HG03432 (cell line): ENCODE measurements around the gene RAC2.

ENCODE experiments used
- ATAC-seq: cut with Tn5 transposase; IDR thresholded peaks from one replicate; pipeline ENCODE4 v1.9.1; 2021; ENCODE audit warnings: mild to moderate bottlenecking, moderate library complexity; ENCODE audit not compliant: unreplicated experiment

Gene RAC2

DNA sequence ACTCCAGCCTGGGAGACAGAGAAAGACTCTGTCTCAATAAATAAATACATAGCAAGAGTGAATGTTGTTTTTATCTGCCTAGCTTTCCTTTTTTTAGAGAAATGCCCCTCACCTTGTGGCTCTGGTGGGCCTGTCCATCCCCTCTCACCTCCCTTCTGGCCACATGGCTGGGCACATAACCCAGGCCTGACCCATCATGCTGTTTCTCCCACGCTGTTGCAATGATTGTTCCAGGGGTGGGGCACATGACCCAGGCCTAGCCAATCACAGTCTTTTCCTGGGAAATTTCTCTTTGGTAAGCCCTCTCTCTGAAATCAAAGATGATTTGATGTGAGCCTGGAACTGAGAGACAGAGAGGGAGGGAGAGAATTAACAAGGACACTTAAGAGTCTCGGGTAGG is 32.7 kb upstream of the RAC2 start:
- no peak for ATAC-seq

DNA sequence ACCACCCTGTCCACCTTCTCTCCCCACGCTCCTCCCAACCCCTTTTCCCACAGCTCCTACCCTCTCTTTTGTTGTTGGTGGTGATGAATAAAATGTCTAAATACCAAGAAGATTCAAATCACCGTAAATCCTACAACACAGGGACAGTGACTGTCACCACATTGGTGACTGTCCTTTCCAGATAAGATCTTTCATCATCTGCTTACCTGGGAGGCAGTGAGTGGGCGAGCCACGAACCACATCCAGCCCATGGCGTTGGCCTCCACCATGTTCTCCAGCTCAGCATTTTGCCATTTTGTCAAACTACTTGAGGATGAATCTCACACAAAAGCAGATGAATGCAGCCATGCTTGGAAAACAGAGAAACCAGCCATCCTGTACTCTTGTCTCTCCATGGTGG is 31.6 kb upstream of the RAC2 start:
- ATAC-seq, result no peak

DNA sequence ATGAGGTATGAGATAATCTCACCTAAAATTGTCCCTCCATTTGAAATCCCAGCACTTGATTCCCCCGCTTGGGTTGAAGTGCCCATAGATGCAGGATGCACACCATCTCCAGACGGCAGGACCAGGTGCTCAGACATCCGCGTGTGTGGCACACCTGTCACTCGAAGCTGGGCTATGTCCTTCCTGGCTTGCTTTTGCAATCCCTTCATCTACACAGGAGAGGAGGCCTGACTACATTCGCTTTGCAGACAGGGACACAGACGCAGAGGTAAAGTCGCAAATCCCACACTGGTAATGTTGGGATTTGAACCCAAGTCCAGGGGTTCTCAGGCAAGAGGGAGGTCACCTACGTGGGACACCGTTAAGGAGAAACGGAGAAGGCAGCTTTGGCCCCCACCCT is 31.1 kb upstream of the RAC2 start:
- ATAC-seq, result no peak

DNA sequence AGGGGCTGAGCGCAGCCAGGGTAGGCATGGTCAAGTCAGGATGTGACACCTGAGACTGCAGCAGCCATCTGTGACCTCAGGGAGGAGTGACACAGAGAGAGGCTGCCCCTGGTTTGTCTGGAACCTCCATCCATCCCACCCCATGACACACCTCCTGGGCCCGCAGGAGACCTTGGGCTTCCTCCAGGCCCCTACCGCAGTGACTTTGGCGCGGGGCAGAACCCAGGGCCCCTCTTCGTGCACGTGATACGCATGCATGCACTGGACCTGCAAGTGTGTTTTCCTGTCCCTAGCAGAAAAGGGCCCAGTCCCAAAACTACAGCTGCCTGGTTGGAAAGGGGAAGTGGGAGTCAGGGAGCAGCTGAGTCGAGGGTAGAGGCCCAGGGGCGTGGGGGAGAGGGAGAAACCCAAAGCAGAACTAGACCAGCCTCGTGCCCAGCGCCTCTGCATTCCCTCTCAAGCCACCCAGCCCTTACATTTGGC is 30.4 kb upstream of the RAC2 start:
- no peak for ATAC-seq

DNA sequence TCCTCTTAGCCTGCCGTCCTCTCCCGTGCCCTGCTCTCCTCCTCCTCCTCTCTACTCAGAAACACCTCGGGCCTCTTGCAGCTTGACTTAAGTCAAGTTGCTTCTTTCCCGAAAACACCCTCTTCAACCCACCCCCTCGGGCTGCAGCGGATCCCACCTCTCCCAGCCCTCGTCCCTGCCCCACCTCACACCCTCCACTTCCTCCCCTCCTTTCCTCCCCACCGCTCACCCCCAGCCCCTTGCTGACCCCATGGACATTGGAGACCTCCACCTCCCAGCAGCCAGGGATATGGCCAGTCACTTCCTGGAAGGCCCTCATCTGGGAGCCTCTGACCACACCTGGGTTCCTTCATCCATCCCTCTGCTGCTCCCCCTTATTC is 29.8 kb upstream of the RAC2 start:
- no peak for ATAC-seq

DNA sequence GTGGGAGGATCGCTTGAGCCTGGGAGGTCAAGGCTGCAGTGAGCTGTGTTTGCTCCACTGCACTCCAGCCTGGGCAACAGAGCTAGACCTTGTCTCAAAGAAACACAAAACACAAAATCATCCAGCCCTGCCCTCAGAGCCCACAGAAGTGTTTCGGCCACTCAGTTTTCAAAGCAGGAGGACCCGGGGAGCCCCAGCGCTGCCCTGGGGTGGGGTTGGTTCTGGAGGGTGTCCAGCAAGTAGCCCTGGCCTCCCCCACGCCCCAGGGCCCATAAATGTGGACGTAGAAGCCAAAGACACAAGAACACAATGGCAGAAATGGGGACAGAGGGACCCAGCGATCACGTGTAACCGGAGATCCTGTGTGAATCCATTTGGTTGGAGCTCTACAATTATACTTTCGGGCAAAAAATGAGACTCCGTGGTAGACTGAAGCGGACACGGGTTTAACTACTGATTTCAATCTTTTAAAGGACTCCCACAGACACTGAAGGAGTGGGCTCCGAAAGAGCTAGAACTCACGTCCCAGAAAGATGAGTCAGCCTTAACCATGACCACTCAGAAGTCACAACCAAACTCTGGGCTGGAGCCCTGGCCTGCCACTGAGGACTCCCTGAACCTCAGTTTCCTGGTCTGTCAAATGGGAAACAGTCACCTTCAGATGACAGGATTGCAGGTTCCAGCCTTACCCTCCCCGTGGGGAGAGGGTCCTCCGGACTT is 29.2 kb upstream of the RAC2 start:
- ATAC-seq, result no peak

DNA sequence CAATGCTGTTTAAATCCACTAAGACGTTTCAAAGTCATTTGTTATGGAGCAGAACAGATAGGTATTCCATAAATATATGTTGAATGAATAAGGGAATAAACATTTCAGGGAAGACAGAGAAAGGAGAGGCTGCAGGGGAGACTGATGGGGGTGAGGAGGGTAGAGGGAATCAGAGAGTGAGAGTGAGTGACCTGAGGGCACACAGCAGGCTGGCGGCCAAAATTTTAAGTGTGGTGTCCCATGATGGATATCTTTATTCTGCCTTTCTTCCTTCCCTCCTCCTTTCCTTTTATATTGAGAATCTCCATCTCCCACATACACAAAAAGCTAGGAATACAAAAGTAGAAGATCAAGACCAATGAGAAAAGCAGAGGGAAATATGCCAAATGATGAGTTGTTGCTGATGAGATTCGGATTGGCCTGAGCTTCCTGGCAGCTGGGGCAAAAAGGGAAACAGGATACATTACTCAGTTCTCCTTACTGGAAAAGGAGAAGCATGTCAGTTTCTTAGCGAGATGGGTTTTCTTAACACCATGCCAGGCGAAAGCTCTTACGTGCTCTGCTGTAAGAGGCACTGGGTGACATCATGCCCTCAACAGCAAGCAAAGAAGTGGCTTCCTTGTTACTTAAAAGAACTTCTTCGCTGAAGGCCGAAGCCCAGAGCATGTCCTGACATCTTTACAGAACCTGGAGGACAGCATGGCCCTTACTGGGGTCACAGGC is 27.0 kb upstream of the RAC2 start:
- ATAC-seq, result no peak

DNA sequence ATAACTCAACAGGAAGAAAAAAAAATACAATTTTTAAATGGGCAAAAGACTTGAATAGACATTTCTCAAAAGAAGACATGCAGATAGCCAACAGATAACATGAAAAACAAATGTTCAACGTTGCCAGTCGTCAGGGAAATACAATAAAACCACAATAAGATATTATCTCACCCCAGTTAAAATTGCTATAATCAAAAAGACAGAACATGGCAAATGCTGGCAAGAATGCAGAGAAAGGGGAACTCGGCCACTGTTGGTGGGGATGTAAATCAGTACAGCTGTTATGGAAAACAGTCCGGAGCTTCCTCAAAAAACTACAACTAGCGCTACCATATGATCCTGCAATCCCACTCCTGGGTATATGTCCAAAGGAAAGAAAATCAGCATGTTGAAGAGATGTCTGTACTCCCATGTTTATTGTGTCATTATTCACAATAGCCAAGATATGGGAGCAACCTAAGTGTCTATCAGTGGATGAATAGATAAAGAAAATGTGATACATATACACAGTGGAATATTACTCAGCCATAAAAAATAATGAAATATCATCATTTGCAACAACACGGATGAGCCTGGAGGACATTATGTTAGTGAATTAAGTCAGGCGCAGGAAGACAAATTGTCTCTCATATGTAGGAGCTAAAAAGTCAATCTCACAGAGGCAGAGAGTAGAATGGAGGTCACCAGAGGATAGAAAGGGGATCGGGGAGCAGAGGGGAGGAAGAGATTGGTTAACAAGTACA is 26.0 kb upstream of the RAC2 start:
- no peak for ATAC-seq

DNA sequence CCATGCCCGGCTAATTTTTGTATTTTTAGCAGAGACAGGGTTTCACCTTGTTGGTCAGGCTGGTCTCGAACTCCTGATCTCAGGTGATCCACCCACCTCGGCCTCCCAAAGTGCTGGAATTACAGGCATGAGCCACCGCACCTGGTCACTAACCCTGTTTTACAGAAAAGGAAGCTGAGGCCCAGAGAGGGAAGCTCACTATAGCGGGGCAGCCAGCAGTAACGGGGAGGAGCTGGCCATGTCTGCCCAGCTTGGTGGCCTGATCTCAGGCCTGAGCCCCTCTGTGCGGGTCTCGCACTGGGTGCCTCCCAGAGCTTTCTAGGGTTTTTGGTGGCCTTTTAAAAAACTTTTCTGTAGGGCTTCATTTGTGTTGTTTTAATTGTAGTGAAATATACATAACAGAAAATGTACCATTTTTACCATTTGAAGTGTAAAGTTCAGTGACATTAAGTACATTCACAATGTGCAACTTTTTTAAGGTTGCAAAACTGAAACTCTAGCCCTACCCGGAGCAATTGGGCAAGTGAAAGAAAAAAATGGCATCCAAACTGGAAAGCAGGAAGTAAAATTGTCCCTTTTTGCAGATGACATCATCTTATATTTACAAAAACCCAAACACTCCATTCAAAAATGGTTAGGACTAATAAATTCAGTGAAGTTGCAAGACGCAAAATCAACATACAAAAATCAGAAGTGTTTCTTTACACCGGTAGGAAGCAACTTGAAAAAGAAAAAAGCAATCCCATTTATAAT is 23.8 kb upstream of the RAC2 start:
- ATAC-seq, result no peak

DNA sequence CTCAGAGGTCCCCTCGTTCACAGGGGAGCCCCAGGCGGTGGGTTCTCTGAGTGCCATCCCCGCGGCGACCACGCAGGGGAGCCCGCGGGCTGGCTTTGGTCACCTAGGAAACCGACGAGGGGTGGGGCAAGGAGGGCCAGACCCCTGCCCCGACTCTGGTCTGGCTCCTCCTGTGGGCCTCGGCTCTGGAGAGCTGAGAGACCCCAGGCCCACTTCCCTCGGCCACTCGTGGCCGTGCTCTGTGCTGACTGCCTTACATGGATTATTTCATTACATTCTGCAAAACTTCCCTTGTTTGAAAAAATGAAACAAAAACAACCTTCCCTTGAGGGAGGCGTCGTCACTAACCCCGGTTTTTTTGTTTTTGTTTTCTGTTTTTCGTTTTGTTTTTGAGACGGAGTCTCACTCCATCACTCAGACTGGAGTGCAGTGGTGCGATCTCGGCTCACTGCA is 23.1 kb upstream of the RAC2 start:
- peak; percentile 69 for ATAC-seq

DNA sequence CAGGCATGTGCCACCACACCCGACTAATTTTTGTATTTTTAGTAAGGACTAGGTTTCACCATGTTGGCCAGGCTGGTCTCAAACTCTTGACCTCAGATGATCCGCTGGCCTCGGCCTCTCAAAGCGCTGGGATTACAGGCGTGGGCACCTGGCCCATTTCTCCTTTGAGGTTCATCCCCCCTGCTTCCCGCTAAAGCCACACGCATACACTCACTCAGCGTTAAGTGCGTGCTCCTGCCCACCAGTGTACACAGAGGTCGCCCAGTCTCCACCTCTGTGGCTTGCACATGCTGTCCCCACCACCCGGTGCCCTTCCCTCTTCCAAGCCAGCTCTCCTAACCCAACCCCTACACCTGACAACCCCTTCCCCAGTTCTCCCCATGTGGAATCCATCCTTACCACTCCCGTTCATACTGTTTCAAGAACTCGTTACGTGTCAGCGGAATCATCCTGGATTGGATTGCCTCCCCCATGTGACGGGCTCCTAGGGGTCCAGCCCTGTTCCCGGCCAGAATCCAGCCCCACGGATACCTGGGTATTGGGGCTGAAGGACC is 22.6 kb upstream of the RAC2 start:
- ATAC-seq, result no peak

DNA sequence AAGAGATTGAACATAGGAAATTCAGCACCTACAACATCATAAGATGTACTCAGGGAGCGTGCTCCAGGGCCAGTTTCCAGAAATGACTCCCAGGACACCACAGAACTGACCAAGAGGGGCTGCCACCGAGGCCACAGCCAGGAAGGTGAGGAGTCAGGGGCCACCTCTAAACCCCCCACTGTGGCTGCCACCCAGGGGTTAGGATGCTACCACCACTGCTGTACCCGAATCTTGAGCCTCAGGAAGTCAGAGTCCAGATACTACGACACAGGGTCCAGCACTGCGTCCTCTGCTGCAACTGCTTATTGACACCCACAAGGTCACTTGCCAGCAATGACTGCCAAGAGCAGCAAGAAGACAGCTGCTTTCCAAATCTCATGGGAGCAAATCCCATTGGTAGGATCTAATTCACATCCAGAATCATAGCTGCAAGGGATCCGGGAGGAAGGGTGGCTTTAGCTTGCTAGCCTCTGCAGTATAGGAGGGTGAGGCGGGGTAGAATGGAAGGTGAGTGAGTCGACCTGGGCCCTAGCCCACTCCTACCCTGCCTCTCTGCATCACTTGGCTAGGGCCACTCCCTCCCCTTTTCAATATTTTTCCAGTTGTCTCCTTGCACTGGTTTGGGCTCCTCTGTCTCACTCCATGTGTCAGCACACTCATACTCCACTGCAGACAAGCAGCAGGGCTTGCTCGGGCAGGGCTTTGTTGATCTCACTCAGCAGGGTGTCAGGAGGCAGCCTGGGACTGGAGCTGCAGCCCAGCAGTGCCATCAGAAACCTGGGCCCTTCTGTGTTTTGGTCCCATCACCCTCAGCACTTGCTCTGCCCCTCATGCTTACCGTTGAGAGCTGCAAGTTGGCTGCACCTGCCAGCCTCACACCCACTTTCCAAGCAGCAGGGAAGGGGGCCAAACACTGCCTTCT is 20.2 kb upstream of the RAC2 start:
- ATAC-seq, result no peak

DNA sequence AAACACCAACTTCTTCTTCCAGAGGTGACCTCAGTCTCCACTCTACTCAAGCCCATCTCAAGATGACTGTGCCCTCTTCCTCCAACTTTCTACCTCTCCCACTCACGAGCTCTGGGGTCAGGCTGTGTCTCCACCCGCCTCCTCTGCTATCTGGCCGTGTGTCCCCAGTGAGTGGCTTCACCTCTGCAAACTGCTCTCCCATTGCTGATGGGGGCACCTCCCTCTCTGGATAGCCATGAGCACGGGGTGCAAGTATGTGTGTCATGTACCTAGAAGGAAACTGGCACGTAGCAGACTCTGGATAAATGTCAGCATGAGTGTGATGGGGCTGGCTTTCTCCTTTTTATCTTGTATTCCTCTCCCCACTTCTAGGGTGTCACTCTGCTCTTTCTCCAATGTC is 18.3 kb upstream of the RAC2 start:
- ATAC-seq, result no peak

DNA sequence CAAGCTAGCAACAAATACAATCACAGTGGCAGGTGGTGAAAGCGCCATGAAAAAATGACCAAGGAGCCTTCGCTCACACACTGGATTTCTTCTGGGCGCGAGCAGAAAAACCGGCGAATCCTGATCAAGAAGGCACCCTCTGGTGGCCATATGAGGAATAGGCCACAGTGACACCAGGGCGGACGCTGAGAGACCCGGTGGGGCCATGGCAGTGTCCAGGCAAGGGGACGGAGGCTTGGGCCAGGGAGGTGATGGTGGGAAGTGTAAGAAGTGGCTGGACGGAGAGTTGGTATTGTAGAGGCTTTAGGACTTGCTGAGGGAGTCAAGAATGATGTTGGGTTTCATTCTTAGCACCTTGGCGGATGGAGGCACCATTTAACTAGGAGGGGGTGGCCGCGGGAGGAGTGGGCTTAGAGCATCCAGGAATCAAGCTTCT is 16.9 kb upstream of the RAC2 start:
- ATAC-seq, result no peak

DNA sequence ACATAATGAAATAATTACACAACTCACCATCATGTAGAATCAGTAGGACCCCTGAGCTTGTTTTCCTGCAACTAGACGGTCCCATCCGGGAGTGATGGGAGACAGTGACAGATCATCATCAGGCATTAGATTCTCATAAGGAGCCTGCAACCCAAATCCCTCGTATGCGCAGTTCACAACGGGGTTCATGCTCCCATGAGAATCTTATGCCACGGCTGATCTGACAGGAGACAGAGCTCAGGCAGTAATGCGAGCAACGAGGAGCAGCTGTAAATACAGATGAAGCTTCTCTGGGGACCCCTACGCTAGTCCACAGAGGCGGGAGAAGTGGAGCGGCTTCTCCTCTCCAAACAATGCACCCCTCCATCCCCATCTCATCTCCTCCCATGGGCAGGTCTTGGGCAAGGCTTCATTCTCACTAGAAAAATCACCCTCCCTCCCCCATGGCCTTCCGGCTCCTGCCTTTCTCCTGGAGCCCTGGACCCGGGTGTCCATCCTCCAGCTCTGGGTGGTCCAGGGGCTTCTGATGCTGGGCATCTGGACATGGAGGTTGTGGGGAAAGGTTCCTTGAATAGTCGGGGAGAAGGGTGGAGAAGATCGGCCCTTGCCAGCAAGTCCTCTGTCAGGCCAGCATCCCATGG is 16.2 kb upstream of the RAC2 start:
- ATAC-seq, result no peak

DNA sequence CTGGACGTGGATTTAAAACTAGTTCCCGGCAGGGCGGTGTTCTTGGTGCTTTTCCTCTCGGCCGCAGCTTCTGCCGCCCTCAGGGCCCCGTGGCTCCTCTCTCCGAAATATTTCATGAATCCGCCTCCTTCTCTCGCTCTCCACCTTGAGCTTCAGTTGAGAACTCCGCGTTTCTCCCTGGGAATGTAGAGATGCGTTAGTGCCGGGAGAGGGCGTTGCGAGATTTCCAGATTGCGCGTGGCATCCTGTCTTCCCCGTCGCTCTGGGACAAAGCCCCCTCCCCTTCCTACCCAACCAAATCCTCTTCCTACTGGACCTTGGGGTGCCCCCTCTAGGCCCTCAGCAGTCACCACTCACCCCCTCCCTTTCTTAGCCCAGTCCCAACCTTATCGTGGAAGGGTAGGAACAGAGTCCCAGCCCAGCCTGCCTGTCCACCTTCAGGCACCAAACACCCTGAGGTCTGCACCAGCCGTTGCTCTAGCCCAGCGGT is 15.5 kb upstream of the RAC2 start:
- no peak for ATAC-seq

DNA sequence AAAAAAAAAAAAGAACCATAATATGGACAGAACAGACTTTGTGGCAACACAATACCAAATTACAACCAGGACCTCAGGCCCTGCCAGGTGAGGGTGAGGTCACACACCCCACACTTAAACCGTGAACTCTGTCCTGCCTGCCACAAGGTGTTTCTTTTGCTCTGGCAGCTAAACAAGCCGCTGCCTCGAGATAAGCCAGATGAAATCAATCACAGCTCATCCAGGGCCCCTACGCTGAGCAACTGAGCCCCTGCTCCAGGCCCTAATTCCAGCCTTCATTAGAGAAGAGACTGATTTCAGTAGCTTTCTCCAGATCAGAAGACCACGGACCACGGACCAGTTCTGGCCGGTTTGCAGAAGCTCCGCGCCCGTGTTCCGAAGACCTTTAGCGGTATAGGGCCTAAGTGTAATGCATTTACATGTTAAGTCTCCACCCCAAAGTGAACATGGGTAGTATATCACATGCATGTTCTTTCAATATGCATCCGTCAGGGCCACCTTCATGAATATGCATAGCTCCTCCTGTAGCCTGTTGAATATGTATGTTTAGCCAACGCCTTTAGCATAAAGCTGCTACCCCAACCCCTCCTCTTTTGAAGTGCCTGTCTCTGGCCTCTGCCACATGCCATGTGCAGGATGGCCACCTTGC is 14.8 kb upstream of the RAC2 start:
- no peak for ATAC-seq

DNA sequence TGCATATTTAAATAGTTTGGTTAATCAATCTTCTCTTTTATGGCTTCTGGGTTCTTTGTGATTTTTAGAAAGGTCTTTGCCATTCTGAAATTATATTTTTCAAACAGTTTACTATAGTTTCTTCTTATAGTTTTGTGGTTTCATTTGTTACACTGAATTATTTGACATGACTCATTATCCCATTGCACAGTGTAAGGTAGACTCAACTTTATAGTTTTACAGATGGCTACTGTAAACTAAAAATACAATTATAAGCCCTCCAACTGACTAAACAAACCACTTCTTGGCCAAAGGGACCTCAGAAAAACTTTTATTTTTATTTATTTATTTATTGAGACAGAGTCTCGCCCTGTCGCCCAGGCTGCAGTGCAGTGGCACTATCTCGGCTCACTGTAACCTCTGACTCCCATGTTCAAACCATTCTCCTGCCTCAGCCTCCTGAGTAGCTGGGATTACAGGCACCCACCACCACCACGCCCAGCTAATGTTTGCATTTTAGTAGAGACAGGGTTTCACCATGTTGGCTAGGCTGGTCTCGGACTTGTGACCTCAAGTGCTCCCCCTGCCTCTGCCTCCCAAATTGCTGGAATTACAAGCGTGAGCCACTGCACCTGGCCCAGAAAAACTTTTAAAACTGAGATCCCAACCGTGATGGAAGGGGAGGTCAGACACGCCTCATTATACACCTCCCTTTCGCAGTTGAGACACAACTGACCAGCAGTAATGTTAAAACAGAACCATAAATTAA is 14.1 kb upstream of the RAC2 start:
- ATAC-seq, result no peak
